WTC11 (cell line): ENCODE data around the gene SUPT16H.

Source experiments
- ATF2 ChIP-seq: sonication (generic); formaldehyde crosslinking; IDR thresholded peaks from 2 replicates; pipeline ENCODE4 v1.8.1; 2022; ENCODE audit warnings: low read depth, missing genetic modification reagents, borderline replicate concordance
- CREM ChIP-seq: sonication (generic); formaldehyde crosslinking; IDR thresholded peaks from 2 replicates; pipeline ENCODE4 v1.8.1; 2022; ENCODE audit warnings: mild to moderate bottlenecking, missing genetic modification reagents, moderate library complexity
- CTCF ChIP-seq: fragments of 200-600 bp; IDR thresholded peaks from 2 replicates; pipeline ENCODE4 v1.8.0; 2022; ENCODE audit warnings: antibody characterized with exemption
- ESRRA ChIP-seq: sonication (generic); formaldehyde crosslinking; IDR thresholded peaks from 2 replicates; pipeline ENCODE4 v1.8.1; 2022; ENCODE audit warnings: mild to moderate bottlenecking, missing genetic modification reagents, borderline replicate concordance
- FOXK1 ChIP-seq: sonication (generic); formaldehyde crosslinking; IDR thresholded peaks from 2 replicates; pipeline ENCODE4 v1.8.0; 2022; ENCODE audit warnings: mild to moderate bottlenecking, moderate library complexity, missing genetic modification reagents
- NFYB ChIP-seq: sonication (generic); formaldehyde crosslinking; conservative IDR thresholded peaks from 2 replicates; pipeline ENCODE4 v1.8.0; 2022; ENCODE audit warnings: low read depth, missing genetic modification reagents
- NR2C2 ChIP-seq: sonication (generic); formaldehyde crosslinking; IDR thresholded peaks from 2 replicates; pipeline ENCODE4 v1.8.0; 2022; ENCODE audit warnings: mild to moderate bottlenecking, missing genetic modification reagents
- NR3C1 ChIP-seq: sonication (generic); formaldehyde crosslinking; conservative IDR thresholded peaks from 2 replicates; pipeline ENCODE4 v1.8.1; 2023; ENCODE audit warnings: low read depth, mild to moderate bottlenecking, missing genetic modification reagents
- ZBTB21 ChIP-seq: sonication (generic); formaldehyde crosslinking; IDR thresholded peaks from 2 replicates; pipeline ENCODE4 v1.8.1; 2023; ENCODE audit warnings: mild to moderate bottlenecking, missing genetic modification reagents, borderline replicate concordance

GRCh38 chr14:21415329-21415728 lies 31.5 kb upstream of the SUPT16H start:
- TF ChIP-seq ESRRA (CRISPR knock-in tag) (no peak), CTCF (no peak), FOXK1 (CRISPR knock-in tag) (no peak), ATF2 (CRISPR knock-in tag) (no peak), NR2C2 (CRISPR knock-in tag) (no peak), ZBTB21 (no peak), NFYB (no peak), CREM (CRISPR knock-in tag) (no peak), NR3C1 (no peak)
